HepG2 (cell line): ENCODE measurements around the gene ATG7. TPM values are rescaled to one million over a fixed set of nuclear protein-coding genes. Genes with fewer than 3 reads are reported as not detected.
A peak's percentile ranks its signal among the peaks of the same experiment; 100 is the strongest.

ENCODE experiments used
- ATF2 ChIP-seq: sonication (generic); formaldehyde crosslinking; IDR thresholded peaks from 2 replicates; pipeline ENCODE4 v1.4.0; 2020; ENCODE audit warnings: missing genetic modification reagents
- BORCS8-MEF2B ChIP-seq: sonication (generic); formaldehyde crosslinking; IDR thresholded peaks from 2 replicates; pipeline ENCODE4 v1.8.0; 2022; ENCODE audit warnings: mild to moderate bottlenecking, missing genetic modification reagents
- BRD4 ChIP-seq: sonication (generic); formaldehyde crosslinking; IDR thresholded peaks from 2 replicates; pipeline ENCODE4 v1.4.0; 2020; ENCODE audit warnings: missing genetic modification reagents
- CSRNP2 ChIP-seq: sonication (generic); formaldehyde crosslinking; conservative IDR thresholded peaks from 2 replicates; pipeline ENCODE4 v1.8.0; 2022; ENCODE audit warnings: low read depth, missing genetic modification reagents
- DNMT3B ChIP-seq: conservative IDR thresholded peaks from 2 replicates; pipeline ENCODE4 v1.6.1; 2016; ENCODE audit warnings: missing biosample characterization, control low read depth
- DPF2 ChIP-seq: sonication (generic); formaldehyde crosslinking; IDR thresholded peaks from 2 replicates; pipeline ENCODE4 v1.4.0; 2020; ENCODE audit warnings: mild to moderate bottlenecking, low read depth, missing genetic modification reagents, borderline replicate concordance
- ERF ChIP-seq: IDR thresholded peaks from 2 replicates; pipeline ENCODE4 v1.6.1; 2018; ENCODE audit warnings: missing biosample characterization, missing genetic modification reagents
- ETV6 ChIP-seq: sonication (generic); formaldehyde crosslinking; conservative IDR thresholded peaks from 2 replicates; pipeline ENCODE4 v1.4.0; 2020; ENCODE audit warnings: missing genetic modification reagents
- KDM5A ChIP-seq: fragments of 200-600 bp; sonication (generic); IDR thresholded peaks from 2 replicates; pipeline ENCODE4 v1.7.0; 2018; ENCODE audit warnings: antibody characterized with exemption, mild to moderate bottlenecking, low read length, borderline replicate concordance
- LBX2 ChIP-seq: sonication (generic); formaldehyde crosslinking; IDR thresholded peaks from 2 replicates; pipeline ENCODE4 v1.5.0; 2020; ENCODE audit warnings: missing genetic modification reagents, mild to moderate bottlenecking, borderline replicate concordance
- MLX ChIP-seq: IDR thresholded peaks from 2 replicates; pipeline ENCODE4 v1.6.1; 2016
- NR2F6 ChIP-seq, 2 experiments: IDR thresholded peaks; 2 replicates each; pipeline ENCODE4 v1.6.1; 2016; ENCODE audit warnings: antibody characterized with exemption in 1 of 2, mild to moderate bottlenecking in 1 of 2
- NR3C1 ChIP-seq: sonication (generic); formaldehyde crosslinking; IDR thresholded peaks from 2 replicates; pipeline ENCODE4 v1.4.0; 2020; ENCODE audit warnings: missing genetic modification reagents
- PHF5A ChIP-seq: IDR thresholded peaks from one replicate; pipeline ENCODE4 v1.6.1; 2018; ENCODE audit warnings: low read depth, missing genetic modification reagents; ENCODE audit not compliant: unreplicated experiment
- POLR2G ChIP-seq: fragments of 200-400 bp; formaldehyde crosslinking; IDR thresholded peaks from 2 replicates; pipeline ENCODE4 v1.6.1; 2018; ENCODE audit warnings: mild to moderate bottlenecking, low read depth, low read length, moderate library complexity
- REST ChIP-seq, 2 experiments: IDR thresholded peaks; 2 replicates each; pipeline ENCODE4 v1.6.1; 2011 to 2012; ENCODE audit warnings: low read length in 2 of 2, borderline replicate concordance in 1 of 2, low read depth in 1 of 2, mild to moderate bottlenecking in 1 of 2, moderate library complexity in 1 of 2
- RORA ChIP-seq: sonication (generic); formaldehyde crosslinking; IDR thresholded peaks from 2 replicates; pipeline ENCODE4 v1.5.0; 2020; ENCODE audit warnings: mild to moderate bottlenecking, missing genetic modification reagents, moderate library complexity
- SMYD3 ChIP-seq: sonication (generic); formaldehyde crosslinking; IDR thresholded peaks from 2 replicates; pipeline ENCODE4 v1.8.1; 2023; ENCODE audit warnings: mild to moderate bottlenecking, missing genetic modification reagents
- SPEN ChIP-seq: sonication (generic); formaldehyde crosslinking; IDR thresholded peaks from 2 replicates; pipeline ENCODE4 v1.5.1; 2020; ENCODE audit warnings: low read depth, mild to moderate bottlenecking, missing genetic modification reagents
- ZBTB7B ChIP-seq: sonication (generic); formaldehyde crosslinking; IDR thresholded peaks from 2 replicates; pipeline ENCODE4 v1.4.0; 2020; ENCODE audit warnings: missing genetic modification reagents
- ZNF121 ChIP-seq: sonication (generic); formaldehyde crosslinking; IDR thresholded peaks from 2 replicates; pipeline ENCODE4 v1.5.0; 2020; ENCODE audit warnings: mild to moderate bottlenecking, missing genetic modification reagents
- ZNF124 ChIP-seq: sonication (generic); formaldehyde crosslinking; IDR thresholded peaks from 2 replicates; pipeline ENCODE4 v1.4.0; 2020; ENCODE audit warnings: missing genetic modification reagents
- ZNF549 ChIP-seq: sonication (generic); formaldehyde crosslinking; IDR thresholded peaks from 2 replicates; pipeline ENCODE4 v1.5.0; 2020; ENCODE audit warnings: missing genetic modification reagents
- ZNF720 ChIP-seq: sonication (generic); formaldehyde crosslinking; IDR thresholded peaks from 2 replicates; pipeline ENCODE4 v1.4.0; 2020; ENCODE audit warnings: missing genetic modification reagents
- polyA plus RNA-seq, 8 experiments: library from polyadenylated mRNA; depleted of rRNA in 3 of 8; stranded (reverse) in 7 of 8; unstranded in 1 of 8; fragments of >200 nt; fragmentation: Illumina TruSeq in 4 of 8; extraction: Trizol in 4 of 8; gene quantifications; 2 replicates each; pipeline versions ENCODE4 v1.2.1 to v1.2.3, GENCODE V29; 2011 to 2016; ENCODE audit warnings: low read depth in 4 of 8, missing spikeins in 1 of 8, mixed read lengths in 1 of 8; ENCODE audit not compliant: insufficient read depth in 1 of 8
- total RNA-seq, 5 experiments: library from RNA; depleted of rRNA; stranded (reverse); fragments of >200 nt; fragmentation: Illumina TruSeq; extraction: Trizol; gene quantifications; 2 replicates each; pipeline ENCODE4 v1.2.3, GENCODE V29; 2016; ENCODE audit warnings: low read depth in 1 of 5

The ATG7 gene
- total and polyA plus RNA-seq, 2 of the 13 experiments (the other 11 are each of a cell fraction or from before 2014, with no cell fraction given), result 7.8 to 22.1 TPM

- TF ChIP-seq POLR2G (no peak), CSRNP2 (CRISPR knock-in tag) (no peak), ZNF720 (CRISPR knock-in tag) (no peak), KDM5A (no peak), ERF (no peak), MLX (no peak), BRD4 (CRISPR knock-in tag) (no peak), REST (IDR thresholded peaks at IDR 0.05; ENCODE audit: borderline replicate concordance in 1 of 2, low read depth in 1 of 2, low read length in 2 of 2) (no peak), ETV6 (CRISPR knock-in tag) (no peak), ZNF121 (CRISPR knock-in tag) (no peak), ZNF124 (no peak), ZBTB7B (CRISPR knock-in tag) (0 out of 2 replicates have a peak, but pooled peaks have one; percentile 27), LBX2 (CRISPR knock-in tag) (no peak), NR2F6 (IDR thresholded peaks at IDR 0.05) (peak; percentile 39), NR2F6 (CRISPR knock-in tag; IDR thresholded peaks at IDR 0.05) (peak; percentile 11; the same call in 1 of the 2 replicates), NR3C1 (CRISPR knock-in tag) (no peak), ZNF549 (CRISPR knock-in tag) (no peak), SMYD3 (CRISPR knock-in tag) (no peak), SPEN (no peak), PHF5A (CRISPR knock-in tag) (no peak), DNMT3B (CRISPR knock-in tag) (no peak), RORA (CRISPR knock-in tag) (no peak), ATF2 (no peak), BORCS8-MEF2B (no peak), DPF2 (CRISPR knock-in tag) (no peak)
Observed at GRCh38 chr3:11593318-11594034, 321.3 kb downstream of the ATG7 start (continued).
